ENCODE results near the gene HSD3B7.

HSD3B7 gene

DNA sequence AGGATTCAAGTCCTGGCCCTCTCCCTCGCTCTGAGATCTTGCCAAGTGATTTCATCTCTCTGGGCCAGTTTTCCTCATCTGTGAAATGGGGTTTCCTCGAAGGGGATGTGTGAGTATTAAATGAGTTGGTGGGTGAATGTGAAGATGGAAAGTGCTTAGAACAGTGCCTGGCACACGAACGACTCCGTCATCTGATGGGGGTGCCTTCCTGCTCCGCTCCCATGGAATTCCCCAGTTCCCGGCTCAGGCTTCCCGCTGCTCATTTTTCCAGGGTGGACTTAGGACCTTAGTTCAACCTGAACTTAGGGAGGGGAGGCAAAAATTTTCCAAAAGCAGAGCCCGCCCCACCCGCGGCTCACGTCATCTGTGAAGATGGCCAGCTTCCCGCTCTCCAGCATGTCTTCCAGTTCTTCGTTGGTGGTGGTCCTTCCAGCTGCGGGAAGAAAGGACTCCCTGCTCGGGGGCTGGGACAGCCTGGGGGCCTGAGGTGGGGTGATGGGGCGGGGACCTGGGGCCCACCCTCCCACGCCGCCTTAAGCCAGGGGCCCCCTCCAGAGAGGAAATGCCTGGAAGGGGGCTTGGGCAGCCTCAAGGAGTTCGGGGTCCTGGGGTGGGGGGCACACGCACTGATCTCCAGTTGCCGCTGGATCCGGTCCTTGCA lies 11.4 kb downstream of the HSD3B7 start:
- TF ChIP-seq BACH2 (CRISPR knock-in tag; IDR thresholded peaks at IDR 0.05; ENCODE audit: borderline replicate concordance), result no peak
- no peak for TF ChIP-seq ESRRG (CRISPR knock-in tag; IDR thresholded peaks at IDR 0.05)
- TF ChIP-seq, protein P1, sequence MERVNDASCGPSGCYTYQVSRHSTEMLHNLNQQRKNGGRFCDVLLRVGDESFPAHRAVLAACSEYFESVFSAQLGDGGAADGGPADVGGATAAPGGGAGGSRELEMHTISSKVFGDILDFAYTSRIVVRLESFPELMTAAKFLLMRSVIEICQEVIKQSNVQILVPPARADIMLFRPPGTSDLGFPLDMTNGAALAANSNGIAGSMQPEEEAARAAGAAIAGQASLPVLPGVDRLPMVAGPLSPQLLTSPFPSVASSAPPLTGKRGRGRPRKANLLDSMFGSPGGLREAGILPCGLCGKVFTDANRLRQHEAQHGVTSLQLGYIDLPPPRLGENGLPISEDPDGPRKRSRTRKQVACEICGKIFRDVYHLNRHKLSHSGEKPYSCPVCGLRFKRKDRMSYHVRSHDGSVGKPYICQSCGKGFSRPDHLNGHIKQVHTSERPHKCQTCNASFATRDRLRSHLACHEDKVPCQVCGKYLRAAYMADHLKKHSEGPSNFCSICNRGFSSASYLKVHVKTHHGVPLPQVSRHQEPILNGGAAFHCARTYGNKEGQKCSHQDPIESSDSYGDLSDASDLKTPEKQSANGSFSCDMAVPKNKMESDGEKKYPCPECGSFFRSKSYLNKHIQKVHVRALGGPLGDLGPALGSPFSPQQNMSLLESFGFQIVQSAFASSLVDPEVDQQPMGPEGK (CRISPR knock-in tag; IDR thresholded peaks at IDR 0.05; ENCODE audit: borderline replicate concordance), result no peak
- no peak for TF ChIP-seq TCF4 (CRISPR knock-in tag; IDR thresholded peaks at IDR 0.05; ENCODE audit: borderline replicate concordance)
- TF ChIP-seq ZC3H10 (CRISPR knock-in tag; IDR thresholded peaks at IDR 0.05), result no peak
- TF ChIP-seq TOX (CRISPR knock-in tag; IDR thresholded peaks at IDR 0.05; ENCODE audit: borderline replicate concordance), result no peak
- TF ChIP-seq ZNF565 (CRISPR knock-in tag; conservative IDR thresholded peaks at IDR 0.05; ENCODE audit: low read depth), result no peak
- TF ChIP-seq SNAI2 (CRISPR knock-in tag; IDR thresholded peaks at IDR 0.05), result no peak
- TF ChIP-seq CSDC2 (CRISPR knock-in tag; IDR thresholded peaks at IDR 0.05), result no peak
- no peak for TF ChIP-seq ISL1 (CRISPR knock-in tag; IDR thresholded peaks at IDR 0.05)
- no peak for TF ChIP-seq ZFP30 (CRISPR knock-in tag; IDR thresholded peaks at IDR 0.05)
- no peak for TF ChIP-seq RARB (CRISPR knock-in tag; IDR thresholded peaks at IDR 0.05)
- no peak for TF ChIP-seq PPARA (CRISPR knock-in tag; IDR thresholded peaks at IDR 0.05; ENCODE audit: borderline replicate concordance)
- TF ChIP-seq OSR1 (CRISPR knock-in tag; IDR thresholded peaks at IDR 0.05), result no peak
- TF ChIP-seq, protein P2, sequence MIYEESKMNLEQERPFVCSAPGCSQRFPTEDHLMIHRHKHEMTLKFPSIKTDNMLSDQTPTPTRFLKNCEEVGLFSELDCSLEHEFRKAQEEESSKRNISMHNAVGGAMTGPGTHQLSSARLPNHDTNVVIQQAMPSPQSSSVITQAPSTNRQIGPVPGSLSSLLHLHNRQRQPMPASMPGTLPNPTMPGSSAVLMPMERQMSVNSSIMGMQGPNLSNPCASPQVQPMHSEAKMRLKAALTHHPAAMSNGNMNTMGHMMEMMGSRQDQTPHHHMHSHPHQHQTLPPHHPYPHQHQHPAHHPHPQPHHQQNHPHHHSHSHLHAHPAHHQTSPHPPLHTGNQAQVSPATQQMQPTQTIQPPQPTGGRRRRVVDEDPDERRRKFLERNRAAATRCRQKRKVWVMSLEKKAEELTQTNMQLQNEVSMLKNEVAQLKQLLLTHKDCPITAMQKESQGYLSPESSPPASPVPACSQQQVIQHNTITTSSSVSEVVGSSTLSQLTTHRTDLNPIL (CRISPR knock-in tag; IDR thresholded peaks at IDR 0.05; ENCODE audit: low read depth), result no peak
- no peak for TF ChIP-seq ARNTL (CRISPR knock-in tag; IDR thresholded peaks at IDR 0.05; ENCODE audit: borderline replicate concordance, low read depth)
- TF ChIP-seq, protein P3, sequence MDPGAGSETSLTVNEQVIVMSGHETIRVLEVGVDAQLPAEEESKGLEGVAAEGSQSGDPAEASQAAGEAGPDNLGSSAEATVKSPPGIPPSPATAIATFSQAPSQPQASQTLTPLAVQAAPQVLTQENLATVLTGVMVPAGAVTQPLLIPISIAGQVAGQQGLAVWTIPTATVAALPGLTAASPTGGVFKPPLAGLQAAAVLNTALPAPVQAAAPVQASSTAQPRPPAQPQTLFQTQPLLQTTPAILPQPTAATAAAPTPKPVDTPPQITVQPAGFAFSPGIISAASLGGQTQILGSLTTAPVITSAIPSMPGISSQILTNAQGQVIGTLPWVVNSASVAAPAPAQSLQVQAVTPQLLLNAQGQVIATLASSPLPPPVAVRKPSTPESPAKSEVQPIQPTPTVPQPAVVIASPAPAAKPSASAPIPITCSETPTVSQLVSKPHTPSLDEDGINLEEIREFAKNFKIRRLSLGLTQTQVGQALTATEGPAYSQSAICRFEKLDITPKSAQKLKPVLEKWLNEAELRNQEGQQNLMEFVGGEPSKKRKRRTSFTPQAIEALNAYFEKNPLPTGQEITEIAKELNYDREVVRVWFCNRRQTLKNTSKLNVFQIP (CRISPR knock-in tag; IDR thresholded peaks at IDR 0.05; ENCODE audit: borderline replicate concordance, low read depth), result no peak
- no peak for ATAC-seq

DNA sequence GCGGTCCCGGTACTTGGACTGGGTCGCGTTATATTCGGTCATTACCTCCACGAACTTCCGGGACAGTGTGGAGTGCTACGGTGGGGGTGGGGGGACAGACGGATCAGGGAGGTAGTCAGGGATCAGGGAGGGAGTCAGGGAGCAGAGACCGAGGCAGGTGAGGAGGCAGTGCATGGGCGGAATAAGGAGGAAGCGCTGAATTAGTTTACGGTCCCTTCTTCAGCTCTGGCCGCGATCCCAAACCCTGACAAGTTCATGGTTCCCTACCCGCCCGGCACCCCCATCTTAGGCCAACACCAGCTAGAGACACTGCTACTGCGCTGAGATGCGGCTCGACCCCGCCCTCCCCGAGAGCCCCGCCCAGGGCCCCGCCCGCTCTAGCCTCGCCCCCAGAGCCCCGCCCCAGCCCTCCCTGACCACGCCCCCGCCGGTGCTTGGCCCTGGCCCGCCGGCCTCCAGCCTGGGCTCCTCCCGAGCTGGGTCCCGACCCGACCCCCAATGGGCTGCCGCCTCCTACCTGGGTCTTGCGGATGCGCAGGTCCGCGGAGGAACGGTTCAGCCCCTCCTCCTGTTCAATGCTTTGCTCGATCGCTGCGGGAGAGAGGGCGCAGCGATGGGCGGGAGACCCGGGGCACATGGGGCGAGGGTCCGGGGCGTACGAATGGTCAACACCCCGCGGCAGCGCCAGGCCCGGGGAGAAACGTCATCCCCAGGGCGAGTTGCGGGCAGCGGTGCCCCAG lies 12.1 kb downstream of the HSD3B7 start:
- ATAC-seq, result peak; percentile 87

More for the DNA sequence above, 12.1 kb downstream of the HSD3B7 start:
- TF ChIP-seq ZNF70 (CRISPR knock-in tag; IDR thresholded peaks at IDR 0.05), result no peak
- TF ChIP-seq, protein P4, sequence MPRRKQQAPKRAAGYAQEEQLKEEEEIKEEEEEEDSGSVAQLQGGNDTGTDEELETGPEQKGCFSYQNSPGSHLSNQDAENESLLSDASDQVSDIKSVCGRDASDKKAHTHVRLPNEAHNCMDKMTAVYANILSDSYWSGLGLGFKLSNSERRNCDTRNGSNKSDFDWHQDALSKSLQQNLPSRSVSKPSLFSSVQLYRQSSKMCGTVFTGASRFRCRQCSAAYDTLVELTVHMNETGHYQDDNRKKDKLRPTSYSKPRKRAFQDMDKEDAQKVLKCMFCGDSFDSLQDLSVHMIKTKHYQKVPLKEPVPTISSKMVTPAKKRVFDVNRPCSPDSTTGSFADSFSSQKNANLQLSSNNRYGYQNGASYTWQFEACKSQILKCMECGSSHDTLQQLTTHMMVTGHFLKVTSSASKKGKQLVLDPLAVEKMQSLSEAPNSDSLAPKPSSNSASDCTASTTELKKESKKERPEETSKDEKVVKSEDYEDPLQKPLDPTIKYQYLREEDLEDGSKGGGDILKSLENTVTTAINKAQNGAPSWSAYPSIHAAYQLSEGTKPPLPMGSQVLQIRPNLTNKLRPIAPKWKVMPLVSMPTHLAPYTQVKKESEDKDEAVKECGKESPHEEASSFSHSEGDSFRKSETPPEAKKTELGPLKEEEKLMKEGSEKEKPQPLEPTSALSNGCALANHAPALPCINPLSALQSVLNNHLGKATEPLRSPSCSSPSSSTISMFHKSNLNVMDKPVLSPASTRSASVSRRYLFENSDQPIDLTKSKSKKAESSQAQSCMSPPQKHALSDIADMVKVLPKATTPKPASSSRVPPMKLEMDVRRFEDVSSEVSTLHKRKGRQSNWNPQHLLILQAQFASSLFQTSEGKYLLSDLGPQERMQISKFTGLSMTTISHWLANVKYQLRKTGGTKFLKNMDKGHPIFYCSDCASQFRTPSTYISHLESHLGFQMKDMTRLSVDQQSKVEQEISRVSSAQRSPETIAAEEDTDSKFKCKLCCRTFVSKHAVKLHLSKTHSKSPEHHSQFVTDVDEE (CRISPR knock-in tag; IDR thresholded peaks at IDR 0.05), result no peak
- TF ChIP-seq CSDC2 (CRISPR knock-in tag; IDR thresholded peaks at IDR 0.05), result no peak
- no peak for TF ChIP-seq ISL1 (CRISPR knock-in tag; IDR thresholded peaks at IDR 0.05)
- no peak for TF ChIP-seq GLIS3 (CRISPR knock-in tag; IDR thresholded peaks at IDR 0.05)
- TF ChIP-seq ZC3H10 (CRISPR knock-in tag; IDR thresholded peaks at IDR 0.05), result no peak
- TF ChIP-seq ZFP30 (CRISPR knock-in tag; IDR thresholded peaks at IDR 0.05), result no peak
- no peak for TF ChIP-seq ZNF565 (CRISPR knock-in tag; conservative IDR thresholded peaks at IDR 0.05; ENCODE audit: low read depth)
- no peak for TF ChIP-seq ESRRG (CRISPR knock-in tag; IDR thresholded peaks at IDR 0.05)
- TF ChIP-seq, protein P5, sequence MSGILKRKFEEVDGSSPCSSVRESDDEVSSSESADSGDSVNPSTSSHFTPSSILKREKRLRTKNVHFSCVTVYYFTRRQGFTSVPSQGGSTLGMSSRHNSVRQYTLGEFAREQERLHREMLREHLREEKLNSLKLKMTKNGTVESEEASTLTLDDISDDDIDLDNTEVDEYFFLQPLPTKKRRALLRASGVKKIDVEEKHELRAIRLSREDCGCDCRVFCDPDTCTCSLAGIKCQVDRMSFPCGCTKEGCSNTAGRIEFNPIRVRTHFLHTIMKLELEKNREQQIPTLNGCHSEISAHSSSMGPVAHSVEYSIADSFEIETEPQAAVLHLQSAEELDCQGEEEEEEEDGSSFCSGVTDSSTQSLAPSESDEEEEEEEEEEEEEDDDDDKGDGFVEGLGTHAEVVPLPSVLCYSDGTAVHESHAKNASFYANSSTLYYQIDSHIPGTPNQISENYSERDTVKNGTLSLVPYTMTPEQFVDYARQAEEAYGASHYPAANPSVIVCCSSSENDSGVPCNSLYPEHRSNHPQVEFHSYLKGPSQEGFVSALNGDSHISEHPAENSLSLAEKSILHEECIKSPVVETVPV (CRISPR knock-in tag; IDR thresholded peaks at IDR 0.05), result no peak

Data from SK-N-SH treated with all-trans-retinoic acid at 6 μM for 48 hours (cell line).